HG03432 (cell line): ENCODE results near the gene AKR1C2.
"Not testable (repeated sequence)": the region's sequence is repeated elsewhere in the genome, so short reads cannot be mapped to it uniquely, and the experiment has no call there.

Source experiments
- ATAC-seq: cut with Tn5 transposase; IDR thresholded peaks from one replicate; pipeline ENCODE4 v1.9.1; 2021; ENCODE audit warnings: mild to moderate bottlenecking, moderate library complexity; ENCODE audit not compliant: unreplicated experiment

Gene AKR1C2

DNA sequence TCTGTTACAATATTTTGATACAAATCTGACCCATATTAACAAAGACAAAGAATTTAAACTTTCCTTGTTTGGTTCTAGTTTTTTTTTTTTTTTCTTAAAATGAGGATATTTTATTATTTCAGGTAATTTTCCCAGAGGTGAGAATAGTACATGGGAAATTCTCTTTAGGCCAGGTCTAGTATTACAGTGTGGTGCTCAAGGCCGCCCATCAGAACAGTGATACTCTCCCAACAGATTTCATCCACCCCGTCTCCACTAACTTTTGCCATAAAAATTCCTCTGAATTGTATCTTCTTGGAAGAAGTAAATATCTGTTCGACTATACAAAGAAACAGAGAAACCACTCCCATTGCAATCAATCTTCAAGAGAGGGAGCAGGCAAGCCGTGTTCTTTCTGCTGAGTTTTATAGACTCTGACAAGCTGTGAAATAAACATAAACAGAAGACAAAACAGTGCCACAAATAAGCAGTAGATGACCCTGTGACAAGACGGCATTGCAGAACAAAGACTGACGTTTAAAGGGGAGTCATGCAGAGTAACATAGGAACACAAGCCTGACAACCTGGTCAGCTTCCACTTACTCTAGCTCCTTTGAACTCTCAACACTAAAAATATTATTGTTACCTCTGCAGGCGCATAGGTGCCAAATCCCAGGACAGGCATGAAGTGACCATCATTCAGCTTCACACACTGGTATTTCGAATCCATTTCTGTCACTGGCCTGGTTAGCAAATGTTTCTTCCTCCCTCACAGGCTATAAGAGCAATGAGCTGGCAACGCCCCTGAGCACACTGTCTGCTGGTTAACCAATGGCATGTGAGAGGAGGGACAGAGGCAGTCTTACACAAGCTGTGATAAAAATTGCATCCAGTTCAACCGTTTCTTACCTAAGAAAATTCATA, at the start of gene AKR1C2:
Gene AKR1C2 (minus strand): TSS at position 731 of the 903 bp plus-strand sequence. CDS start 22 bp downstream, at position 709.
- ATAC-seq, result not testable (repeated sequence)

DNA sequence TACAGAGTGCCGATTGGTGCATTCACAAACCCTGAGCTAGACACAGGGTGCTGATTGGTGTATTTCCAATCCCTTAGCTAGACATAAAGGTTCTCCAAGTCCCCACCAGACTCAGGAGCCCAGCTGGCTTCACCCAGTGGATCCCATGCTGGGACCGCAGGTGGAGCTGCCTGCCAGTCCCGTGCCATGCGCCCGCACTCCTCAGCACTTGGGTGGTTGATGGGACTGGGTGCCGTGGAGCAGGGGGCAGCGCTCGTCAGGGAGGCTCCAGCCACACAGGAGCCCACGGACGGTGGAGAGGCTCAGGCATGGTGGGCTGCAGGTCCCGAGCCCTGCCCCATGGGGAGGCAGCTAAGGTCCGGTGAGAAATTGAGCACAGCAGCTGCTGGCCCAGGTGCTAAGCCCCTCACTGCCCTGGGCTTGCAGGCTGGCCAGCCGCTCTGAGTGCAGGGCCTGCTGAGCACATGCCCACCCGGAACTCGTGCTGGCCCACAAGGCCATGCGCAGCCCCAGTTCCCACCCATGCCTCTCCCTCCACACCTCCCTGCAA, 49.4 kb upstream of the AKR1C2 start:
- not testable (repeated sequence) for ATAC-seq

DNA sequence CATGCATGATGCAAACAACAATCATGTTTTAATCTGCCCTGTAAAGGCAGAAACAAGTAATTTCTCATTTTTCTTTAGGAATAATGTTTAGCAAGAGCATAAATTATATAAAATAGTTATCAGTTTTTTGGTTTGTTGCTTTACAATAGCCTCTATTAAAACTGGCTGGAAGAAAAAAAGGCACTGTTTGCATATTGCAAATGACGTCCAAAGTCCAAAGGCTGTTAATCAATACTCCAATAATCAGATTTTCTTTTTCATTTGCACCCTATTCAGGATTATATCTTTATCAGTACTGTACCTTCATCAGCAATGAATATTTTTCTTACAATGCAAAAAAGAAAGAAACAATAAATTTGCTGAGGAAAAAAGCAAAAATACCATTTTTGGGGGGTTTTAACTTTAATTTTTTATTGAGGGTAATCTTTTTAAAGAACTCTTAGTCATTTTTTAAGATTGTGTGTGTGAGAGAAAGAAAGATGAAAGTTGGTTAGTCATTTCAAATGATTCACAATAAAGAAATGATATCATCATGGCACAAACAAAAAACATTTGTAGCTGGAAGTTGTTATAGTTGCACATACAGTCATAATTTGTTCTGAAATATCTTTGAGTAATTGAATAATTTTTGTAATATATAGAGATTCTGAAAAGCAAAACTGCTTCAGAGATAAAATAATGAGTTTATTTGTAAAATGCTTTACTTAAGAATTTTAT, 44.4 kb upstream of the AKR1C2 start:
- no peak for ATAC-seq

DNA sequence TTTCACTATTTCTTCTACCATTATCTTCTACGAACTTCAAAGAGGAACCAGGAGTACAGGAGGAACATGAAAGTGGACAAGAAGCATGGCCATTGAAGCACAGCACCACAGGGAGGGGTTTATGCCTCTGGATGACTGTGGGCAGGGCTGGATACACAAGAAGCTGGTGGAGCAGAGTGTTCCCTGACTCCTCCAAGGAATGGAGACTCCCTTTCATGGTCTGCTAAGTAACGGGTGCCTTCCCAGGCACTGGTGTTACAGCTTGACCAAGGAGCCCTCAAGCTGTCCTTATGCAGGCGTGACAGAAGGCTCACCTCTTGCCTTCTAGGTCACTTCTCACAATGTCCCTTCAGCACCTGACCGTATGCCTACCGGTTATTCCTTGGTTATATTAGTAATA, 43.4 kb upstream of the AKR1C2 start:
- not testable (repeated sequence) for ATAC-seq

DNA sequence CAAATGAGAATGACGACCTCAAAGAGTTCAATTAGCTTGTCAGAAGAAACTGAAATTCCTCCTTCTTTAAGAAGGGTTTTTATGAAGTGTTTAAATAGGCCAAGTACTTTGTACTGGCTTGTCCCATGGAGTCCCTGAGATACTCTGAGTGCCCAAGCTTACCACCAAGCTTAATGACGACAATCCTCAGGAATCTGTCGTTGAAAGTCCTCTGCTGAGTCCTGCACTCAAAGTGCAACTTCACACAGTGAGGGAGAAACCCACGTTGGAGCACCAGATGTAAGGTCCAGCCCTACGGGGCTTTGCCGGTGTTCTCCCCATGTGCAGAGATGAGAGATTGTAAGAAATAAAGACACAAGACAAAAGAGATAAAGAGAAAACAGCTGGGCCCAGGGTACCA, 42.8 kb upstream of the AKR1C2 start:
- no peak for ATAC-seq

DNA sequence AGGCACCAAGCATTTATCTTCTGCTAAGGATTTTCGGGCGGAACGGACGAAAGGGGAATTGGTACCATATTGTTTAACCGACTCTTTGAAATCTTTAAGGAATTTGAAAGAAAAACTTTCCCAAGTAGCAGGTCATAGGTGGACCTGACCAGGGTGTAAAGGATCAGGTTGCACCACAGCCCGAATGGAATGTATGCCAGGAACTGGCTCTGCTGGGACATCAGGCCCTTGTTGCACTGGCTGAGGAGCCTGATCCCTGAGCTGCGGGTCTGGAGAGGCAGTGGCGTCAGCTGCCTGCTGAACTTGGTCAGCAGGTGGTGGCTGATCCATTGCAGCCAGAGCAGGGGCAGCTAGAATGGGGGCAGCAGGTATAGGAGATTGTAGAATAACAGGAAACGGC, 41.4 kb upstream of the AKR1C2 start:
- no peak for ATAC-seq

DNA sequence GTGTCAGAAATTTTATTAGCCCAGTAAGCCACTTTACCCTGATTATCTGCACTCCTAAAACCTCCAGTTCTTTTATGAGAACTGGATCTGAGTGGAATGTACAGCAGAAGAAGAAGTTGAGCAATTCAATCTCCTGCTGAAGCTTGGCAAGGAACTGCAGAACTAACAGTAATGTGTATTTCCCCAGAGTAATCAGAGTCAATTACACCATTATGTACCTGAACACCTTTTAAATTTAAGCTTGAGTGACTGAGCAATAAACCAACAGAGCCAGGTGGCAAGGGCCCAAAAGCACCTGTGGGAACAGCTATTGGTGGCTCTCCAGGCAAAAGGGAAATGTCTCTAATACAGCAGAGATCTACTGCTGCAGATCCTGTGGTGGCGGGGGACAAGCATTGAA, 40.1 kb upstream of the AKR1C2 start:
- no peak for ATAC-seq

DNA sequence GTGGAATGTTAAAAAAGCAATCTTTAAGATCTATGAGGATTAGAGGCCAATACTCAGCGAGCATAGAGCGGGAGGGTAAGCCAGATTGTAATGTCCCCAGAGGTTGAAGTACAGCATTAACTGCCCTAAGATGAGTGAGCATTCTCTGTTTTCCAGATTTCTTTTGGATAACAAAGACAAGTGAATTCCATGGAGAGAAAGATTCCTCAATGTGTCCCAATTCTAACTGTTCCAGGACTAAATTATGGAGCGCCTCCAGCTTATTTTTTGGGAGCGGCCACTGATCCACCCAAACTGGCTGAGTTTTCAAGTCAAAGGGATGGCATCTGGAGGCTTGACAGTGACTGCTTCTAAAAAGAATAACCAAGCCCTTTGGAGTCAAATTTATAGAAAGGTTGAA, 39.3 kb upstream of the AKR1C2 start:
- ATAC-seq, result no peak

DNA sequence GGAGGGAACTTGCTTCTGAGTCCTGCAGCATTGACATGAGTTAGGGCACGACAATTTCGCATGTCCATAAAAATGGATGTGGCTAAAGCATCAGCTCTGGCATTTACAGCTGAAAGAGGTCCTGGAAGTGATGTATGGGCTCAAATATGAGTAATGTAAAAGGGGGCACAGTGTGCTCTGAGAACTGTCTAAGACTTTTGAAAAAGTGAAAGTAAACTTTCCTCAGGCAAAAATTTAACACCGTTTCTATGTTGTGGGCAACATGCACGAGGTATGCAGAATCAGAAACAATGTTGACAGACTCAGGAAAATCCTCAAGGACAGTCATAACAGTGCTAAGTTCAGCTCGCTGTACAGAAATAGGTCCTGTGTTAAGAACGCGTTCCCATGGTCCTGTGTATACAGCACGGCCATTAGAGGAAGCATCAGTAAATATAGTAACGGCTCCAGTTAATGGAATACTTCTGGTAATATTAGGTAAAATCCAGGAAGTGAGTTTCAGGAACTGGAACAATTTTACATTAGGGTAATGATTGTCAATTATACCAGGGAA, 37.9 kb upstream of the AKR1C2 start:
- ATAC-seq, result no peak

DNA sequence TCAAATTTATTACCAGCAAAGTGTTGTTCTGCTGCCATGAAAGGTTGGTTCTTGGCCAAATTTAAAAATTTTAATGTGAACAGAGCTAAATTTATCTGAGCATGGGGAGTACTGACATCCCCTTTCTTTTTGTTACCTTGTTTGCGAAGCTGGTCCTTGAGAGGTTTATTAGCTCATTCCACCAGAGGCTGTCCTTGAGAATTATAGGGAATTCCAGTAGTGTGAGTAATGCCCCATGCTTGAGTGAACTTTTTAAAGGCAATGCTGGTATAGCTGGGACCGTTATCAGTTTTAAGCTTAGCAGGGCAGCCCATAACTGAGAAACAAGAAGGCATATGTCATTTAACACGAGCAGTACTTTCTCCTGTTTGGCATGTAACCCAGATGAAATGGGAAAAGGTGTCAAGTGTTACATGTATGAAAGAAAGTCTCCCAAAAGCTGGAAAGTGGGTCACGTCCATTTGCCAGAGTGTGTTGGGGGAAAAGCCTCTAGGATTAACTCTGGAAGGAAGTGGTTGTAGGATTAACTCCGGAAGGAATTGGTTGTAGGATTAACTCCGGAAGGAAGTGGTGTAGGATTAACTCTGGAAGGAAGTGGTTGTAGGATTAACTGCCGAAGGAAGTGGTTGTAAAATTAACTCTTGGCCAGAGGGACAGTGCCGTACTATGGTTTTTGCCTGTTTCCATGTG, 37.3 kb upstream of the AKR1C2 start:
- no peak for ATAC-seq

DNA sequence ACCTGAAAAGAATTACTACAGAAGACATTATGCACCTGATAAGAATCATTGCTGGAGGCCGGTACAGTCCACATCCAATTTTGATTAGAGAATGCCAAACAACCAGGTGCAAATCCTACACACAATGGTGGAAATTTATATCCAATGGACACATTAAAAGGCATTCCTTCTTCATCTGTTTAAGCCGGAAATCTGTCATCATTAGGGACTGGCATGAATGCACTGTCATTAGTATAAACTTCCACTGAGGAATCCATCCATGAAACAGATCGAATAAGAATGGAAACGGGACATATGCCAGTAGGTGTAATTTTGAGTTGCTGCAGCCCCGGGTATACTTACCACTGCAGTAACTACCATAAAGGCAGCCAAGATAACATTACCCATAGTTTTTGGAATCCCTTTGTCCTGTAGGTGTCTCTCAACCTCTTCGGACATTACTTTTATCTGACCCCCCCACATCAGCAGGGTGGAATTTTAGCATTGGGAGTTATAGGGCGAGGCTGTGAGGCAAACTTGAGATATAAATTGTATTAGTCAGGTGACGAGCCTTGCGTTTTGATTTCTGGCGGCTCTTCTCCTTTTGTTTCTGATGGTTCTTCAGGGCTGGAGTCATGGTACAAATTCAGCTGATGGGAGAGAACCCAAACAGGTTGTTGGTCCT, 36.5 kb upstream of the AKR1C2 start:
- ATAC-seq, result no peak

DNA sequence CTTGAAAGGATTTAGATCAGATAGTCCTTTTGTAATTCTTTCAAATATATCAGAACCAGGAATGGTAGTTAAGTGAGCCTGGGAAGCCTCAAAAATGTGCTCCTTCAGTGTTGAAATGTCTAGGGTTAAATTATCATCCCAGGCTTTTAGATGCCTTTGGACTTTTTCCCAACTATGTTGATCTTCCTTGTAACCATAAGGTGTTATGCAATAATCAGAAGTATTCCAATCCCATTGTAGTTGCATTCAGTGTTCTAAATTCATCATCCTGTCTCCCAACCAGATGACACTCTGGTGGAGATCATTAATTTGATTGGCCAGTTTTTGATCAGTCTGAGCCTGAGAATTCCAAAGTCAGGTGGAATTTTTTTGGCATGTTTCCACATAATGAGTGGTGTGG, 35.1 kb upstream of the AKR1C2 start:
- ATAC-seq, result no peak

DNA sequence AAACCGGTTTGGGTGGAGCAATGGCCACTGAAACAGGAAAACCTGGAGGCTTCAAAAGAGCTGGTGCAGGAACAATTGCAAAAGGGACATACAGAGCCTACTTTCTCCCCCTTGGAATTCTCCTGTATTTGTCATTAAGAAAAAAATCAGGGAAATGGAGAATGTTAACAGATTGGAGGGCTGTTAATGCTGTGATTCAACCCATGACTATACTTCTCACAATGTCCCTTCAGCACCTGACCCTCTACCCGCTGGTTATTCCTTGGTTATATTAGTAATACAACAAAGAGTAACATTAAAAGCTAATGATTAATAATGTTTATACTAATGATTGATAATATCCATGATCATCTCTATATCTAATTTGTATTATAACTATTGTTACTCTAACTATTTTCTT, 34.4 kb upstream of the AKR1C2 start:
- no peak for ATAC-seq

DNA sequence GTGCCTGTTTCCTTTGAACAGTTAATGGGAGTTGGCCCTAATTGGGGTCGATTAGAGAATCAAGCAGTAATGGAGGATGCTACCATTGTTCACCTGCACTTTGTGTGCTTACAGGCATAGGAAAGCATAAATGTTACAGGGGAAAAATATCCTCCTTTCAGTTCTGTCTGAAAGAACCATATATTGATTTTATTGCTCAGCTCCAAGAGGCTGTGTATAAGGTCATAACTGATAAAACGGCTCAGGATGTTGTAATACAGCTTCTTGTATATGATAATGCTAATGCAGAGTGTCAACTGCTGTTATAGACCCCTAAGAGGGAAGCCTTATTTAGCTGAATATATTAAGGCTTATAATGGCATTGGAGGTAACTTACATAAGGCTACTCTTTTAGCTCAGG, 32.9 kb upstream of the AKR1C2 start:
- no peak for ATAC-seq

DNA sequence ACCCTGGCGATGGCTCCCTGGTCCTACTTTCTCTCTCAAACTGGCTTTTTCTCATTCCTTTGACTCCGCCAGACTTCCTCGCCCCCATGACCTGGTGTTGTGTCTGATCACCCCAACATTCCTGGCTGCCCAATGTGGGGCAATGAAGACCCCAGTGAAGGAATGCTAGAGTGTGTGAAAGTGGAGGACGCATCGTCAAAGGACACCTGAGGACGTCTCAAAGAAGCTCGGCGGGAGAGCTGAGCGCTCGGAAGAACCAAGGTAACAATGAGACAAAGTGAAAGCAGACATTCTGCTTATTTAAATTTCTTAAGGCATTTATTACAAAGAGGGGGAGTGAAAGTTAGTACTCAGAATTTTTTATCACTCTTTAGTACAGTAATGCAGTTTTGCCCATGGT, 31.7 kb upstream of the AKR1C2 start:
- ATAC-seq, result no peak

DNA sequence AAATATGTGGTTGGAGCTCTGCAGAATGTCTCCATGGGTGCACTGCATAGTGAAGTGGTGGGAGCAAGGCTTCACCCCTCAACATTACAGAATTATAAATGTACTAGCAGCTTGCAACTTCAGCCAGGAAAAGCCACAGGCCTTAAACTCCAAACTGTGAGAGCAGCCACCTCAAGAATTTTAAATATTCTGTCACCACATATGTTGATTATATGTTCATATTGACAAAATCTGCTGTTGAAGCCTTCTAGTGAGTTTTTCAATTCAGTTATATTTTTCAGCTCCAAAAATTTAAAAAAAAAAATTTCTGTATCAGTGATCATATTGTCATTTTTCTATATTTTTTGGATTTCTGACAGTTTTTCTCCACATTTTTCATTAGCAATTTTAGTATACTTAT, 30.9 kb upstream of the AKR1C2 start:
- ATAC-seq, result no peak

DNA sequence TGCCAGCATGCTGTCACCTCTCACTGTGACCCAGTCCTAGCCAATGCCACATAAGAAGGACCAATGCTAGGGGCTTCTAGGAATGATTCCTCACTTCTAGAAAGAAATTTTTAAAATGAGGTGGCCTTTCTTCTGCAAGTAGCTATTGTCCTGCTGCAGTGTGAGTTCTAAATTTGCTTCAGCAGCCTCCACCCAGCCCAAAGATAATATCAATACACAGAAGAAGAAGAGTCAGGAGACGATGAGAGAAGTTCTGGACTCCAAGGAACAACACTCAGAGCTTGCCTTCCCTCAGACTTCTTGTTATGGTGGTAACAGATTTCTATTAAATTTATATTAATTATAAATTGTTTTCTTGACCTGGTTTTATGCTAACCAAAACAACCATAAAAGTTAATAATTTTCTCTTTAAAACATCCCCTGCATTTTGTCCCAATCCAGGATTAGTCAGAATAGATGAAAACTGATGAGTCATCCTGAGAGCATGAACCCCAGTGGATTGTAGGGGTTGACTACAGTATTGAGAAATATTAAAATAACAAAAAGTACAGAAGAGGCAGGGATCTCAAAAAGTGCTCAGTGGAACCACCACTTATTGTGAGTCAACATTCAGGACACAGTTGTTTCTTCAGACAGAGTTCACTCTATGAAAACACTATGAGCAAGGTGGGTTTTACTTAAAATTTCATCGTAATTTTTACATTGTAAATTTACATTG, 29.6 kb upstream of the AKR1C2 start:
- no peak for ATAC-seq

DNA sequence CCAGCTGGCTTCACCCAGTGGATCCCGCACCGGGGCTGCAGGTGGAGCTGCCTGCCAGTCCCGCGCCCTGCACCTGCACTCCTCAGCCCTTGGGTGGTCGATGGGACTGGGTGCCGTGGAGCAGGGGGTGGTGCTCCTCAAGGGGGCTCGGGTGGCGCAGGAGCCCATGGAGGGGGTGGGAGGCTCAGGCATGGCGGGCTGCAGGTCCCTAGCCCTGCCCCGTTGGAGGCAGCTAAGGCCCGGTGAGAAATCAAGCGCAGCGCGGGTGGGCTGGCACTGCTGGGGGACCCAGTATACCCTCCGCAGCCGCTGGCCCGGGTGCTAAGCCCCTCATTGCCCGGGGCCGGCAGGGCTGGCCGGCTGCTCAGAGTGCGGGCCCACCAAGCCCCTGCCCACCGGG, 28.8 kb upstream of the AKR1C2 start:
- not testable (repeated sequence) for ATAC-seq

DNA sequence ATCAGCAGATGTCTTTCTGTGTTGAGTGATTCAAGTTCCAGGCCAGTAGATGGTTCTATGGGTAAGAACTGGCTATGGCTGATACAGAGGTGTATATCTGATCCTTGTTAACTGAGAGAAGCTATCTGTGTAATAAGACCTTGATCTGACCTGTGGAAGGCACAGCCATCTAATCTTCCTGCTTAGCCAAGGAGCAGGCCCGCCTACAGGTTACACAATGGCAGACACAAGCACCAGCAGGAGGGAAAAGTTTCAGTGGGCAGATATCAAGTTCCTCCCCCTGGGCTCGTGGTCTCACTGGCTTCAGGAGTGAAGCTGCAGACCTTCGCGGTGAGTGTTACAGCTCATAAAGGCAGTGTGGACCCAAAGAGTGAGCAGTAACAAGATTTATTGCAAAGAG, 27.9 kb upstream of the AKR1C2 start:
- not testable (repeated sequence) for ATAC-seq

DNA sequence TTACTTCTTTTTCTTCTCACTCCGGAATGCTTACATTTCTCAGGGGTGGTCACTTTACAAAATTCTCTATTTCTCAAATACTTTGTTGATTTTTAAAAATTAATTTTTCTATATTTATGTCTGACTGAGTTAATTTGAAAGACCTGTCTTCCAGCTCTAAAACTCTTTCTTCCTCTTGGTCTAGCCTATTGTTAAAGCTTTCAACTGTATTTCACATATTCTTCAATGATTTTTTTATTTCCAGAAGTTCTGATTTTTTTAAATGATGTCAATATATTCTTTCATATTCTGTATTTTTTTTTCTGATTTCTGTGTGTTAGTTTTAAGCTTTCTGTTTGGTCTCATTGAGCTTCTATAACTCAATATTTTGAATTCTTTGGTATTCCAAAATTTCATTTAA, 27.3 kb upstream of the AKR1C2 start:
- ATAC-seq, result no peak
